Tibial artery (tissue), 4 donors: ENCODE data around the gene SURF6.

Experiments
- DNase-seq, 2 donors: peaks; one replicate each; pipeline ENCODE4 v3.0.0-alpha.2; 2019
- H3K27ac ChIP-seq, 2 donors: fragments of 200-600 bp; sonication (generic) in 1 of 2; 1 replicate in 1 of 2; 2 replicates in 1 of 2; pipeline ENCODE4 v1.5.1; 2018 to 2019; ENCODE audit warnings: mild to moderate bottlenecking in 1 of 2
- H3K27me3 ChIP-seq, 2 donors: fragments of 200-600 bp; sonication (generic) in 1 of 2; one replicate each; pipeline versions ENCODE4 v1.5.1 to v1.6.0; 2016 to 2019
- H3K36me3 ChIP-seq, 3 donors: fragments of 200-600 bp; sonication (generic) in 2 of 3; one replicate each; pipeline ENCODE4 v1.5.1; 2016 to 2019; ENCODE audit warnings: mild to moderate bottlenecking in 2 of 3
- H3K4me1 ChIP-seq, 4 donors: fragments of 200-600 bp; sonication (generic) in 2 of 4; 1 replicate in 3 of 4; 2 replicates in 1 of 4; pipeline ENCODE4 v1.5.1; 2016 to 2019
- H3K4me3 ChIP-seq, 2 donors: fragments of 200-600 bp; sonication (generic) in 1 of 2; 1 replicate in 1 of 2; 2 replicates in 1 of 2; pipeline ENCODE4 v1.5.1; 2018 to 2019; ENCODE audit warnings: mild to moderate bottlenecking in 2 of 2
- H3K9me3 ChIP-seq, 3 donors: fragments of 200-600 bp; sonication (generic) in 1 of 3; one replicate each; pipeline ENCODE4 v1.5.1; 2016 to 2019
- intact Hi-C: fragments of 100-400 bp; cut with DNase I; formaldehyde crosslinking; loops from one replicate; pipeline ENCODE4 v1.15.0; 2023; ENCODE audit warnings: low total_unique reads
- TF ChIP-seq, protein P1 (sequence below), 2 experiments: fragments of 200-600 bp in 1 of 2; fragments of 450-650 bp in 1 of 2; IDR thresholded peaks; one replicate each; pipeline ENCODE4 v1.5.1; 2017 to 2019; ENCODE audit warnings: antibody characterized with exemption in 2 of 2, mild to moderate bottlenecking in 1 of 2, moderate library complexity in 1 of 2

SURF6 gene

GRCh38 chr9:133335924-133336811, at the start of gene SURF6:
Gene SURF6, minus strand, starts transcription at chr9:133336188. Its CDS starts 56 bp downstream, at chr9:133336132.
- H3K36me3 ChIP-seq, result peaks cover 39 to 63% (median 50%) of the 10 kb centered on the region in 3 donors
- H3K4me3 ChIP-seq, result peak within 1 kb of the TSS; percentile 87 to 95
- peak; percentile 85 to 93 for DNase-seq
- TF ChIP-seq, protein P1, sequence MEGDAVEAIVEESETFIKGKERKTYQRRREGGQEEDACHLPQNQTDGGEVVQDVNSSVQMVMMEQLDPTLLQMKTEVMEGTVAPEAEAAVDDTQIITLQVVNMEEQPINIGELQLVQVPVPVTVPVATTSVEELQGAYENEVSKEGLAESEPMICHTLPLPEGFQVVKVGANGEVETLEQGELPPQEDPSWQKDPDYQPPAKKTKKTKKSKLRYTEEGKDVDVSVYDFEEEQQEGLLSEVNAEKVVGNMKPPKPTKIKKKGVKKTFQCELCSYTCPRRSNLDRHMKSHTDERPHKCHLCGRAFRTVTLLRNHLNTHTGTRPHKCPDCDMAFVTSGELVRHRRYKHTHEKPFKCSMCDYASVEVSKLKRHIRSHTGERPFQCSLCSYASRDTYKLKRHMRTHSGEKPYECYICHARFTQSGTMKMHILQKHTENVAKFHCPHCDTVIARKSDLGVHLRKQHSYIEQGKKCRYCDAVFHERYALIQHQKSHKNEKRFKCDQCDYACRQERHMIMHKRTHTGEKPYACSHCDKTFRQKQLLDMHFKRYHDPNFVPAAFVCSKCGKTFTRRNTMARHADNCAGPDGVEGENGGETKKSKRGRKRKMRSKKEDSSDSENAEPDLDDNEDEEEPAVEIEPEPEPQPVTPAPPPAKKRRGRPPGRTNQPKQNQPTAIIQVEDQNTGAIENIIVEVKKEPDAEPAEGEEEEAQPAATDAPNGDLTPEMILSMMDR (IDR thresholded peaks at IDR 0.05), result no peak
- H3K4me1 ChIP-seq, result peaks cover 0 to 32% (median 24%) of the 10 kb centered on the region in 4 donors
- intact Hi-C loops, result loop anchor here (10.0 kb wide), 2 partner anchors 149 to 311 kb away; no protein-coding TSS in a partner anchor
- no peaks in the 10 kb centered on the region for H3K9me3 ChIP-seq
- H3K27ac ChIP-seq, result peak within 1 kb of the TSS; percentile 71 to 73
- H3K27me3 ChIP-seq, result no peaks in the 10 kb centered on the region

GRCh38 chr9:133385452-133385851, 49.5 kb upstream of the SURF6 start:
- no peaks in the 10 kb centered on the region for H3K36me3 ChIP-seq
- peaks cover 0 to 11% of the 10 kb centered on the region in 2 donors for H3K27me3 ChIP-seq
- DNase-seq, result no peak
- H3K4me1 ChIP-seq, result no peaks in the 10 kb centered on the region
- H3K27ac ChIP-seq, result no peak overlapping the region
- no peak overlapping the region for H3K4me3 ChIP-seq
- intact Hi-C loops, result no loop called here
- H3K9me3 ChIP-seq, result no peaks in the 10 kb centered on the region
- TF ChIP-seq, protein P1 (IDR thresholded peaks at IDR 0.05), result no peak

GRCh38 chr9:133384736-133385321, 48.8 kb upstream of the SURF6 start:
- no peak for DNase-seq
- H3K4me3 ChIP-seq, result no peak overlapping the region
- H3K9me3 ChIP-seq, result no peaks in the 10 kb centered on the region
- intact Hi-C loops, result no loop called here
- H3K27ac ChIP-seq, result no peak overlapping the region
- no peaks in the 10 kb centered on the region for H3K36me3 ChIP-seq
- TF ChIP-seq, protein P1 (IDR thresholded peaks at IDR 0.05), result no peak
- H3K4me1 ChIP-seq, result no peaks in the 10 kb centered on the region
- peaks cover 0 to 6% of the 10 kb centered on the region in 2 donors for H3K27me3 ChIP-seq

GRCh38 chr9:133383438-133383837, 47.5 kb upstream of the SURF6 start:
- no peaks in the 10 kb centered on the region for H3K4me1 ChIP-seq
- TF ChIP-seq, protein P1 (IDR thresholded peaks at IDR 0.05), result no peak
- intact Hi-C loops, result no loop called here
- no peak overlapping the region for H3K4me3 ChIP-seq
- H3K27ac ChIP-seq, result no peak overlapping the region
- DNase-seq, result no peak
- H3K27me3 ChIP-seq, result no peaks in the 10 kb centered on the region
- H3K36me3 ChIP-seq, result no peaks in the 10 kb centered on the region
- H3K9me3 ChIP-seq, result no peaks in the 10 kb centered on the region

DNA sequence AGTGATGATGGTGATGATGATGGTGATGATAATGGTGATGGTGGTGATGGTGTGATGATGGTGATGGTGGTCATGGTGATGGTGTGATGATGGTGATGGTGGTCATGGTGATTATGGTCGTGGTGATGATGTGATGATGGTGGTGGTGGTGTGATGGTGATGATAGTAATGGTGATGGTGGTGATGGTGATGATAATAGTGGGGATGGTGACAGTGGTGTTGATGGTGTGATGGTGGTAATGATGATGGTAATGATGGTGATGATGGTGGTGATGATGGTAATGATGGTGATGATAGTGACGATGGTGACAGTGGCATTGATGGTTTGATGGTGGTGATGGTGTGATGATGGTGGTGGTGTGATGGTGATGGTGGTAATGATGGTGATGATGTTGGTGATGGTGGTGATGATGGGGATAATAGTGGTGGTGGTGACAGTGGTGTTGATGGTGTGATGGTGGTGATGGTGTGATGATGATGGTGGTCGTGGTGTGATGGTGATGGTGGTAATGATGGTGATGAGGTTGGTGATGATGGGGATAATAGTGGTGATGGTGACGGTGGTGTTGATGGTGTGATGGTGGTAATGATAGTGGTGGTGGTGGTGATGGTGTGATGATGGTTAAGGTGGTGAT, 46.6 kb upstream of the SURF6 start:
- DNase-seq, result no peak
- Histone ChIP-seq H3K27me3 (no peaks in the 10 kb centered on the region), H3K4me1 (no peaks in the 10 kb centered on the region), H3K27ac (no peak overlapping the region), H3K4me3 (no peak overlapping the region), H3K36me3 (no peaks in the 10 kb centered on the region), H3K9me3 (no peaks in the 10 kb centered on the region)
- TF ChIP-seq, protein P1 (IDR thresholded peaks at IDR 0.05), result no peak
- intact Hi-C loops, result no loop called here
